Measurements from ENCODE around the gene KIAA1217.

The KIAA1217 gene

GRCh38 chr10:24242562-24242961, 33.6 kb downstream of the KIAA1217 start:
- DNase-seq, result no peak

- no peak for DNase-seq
Measured at GRCh38 chr10:24246365-24246764, 37.4 kb downstream of the KIAA1217 start.

- DNase-seq, result no peak
Measured at GRCh38 chr10:24247841-24248240, 38.9 kb downstream of the KIAA1217 start.

- no peak for DNase-seq
Measured at GRCh38 chr10:24249829-24250415, 41.0 kb downstream of the KIAA1217 start.

GRCh38 chr10:24251547-24251946, 42.6 kb downstream of the KIAA1217 start:
- no peak for DNase-seq

GRCh38 chr10:24254180-24254579, 45.2 kb downstream of the KIAA1217 start:
- no peak for DNase-seq

GRCh38 chr10:24255115-24255880, 46.4 kb downstream of the KIAA1217 start:
- no peak for DNase-seq

- DNase-seq, result no peak
Measured at GRCh38 chr10:24255881-24256311, 47.0 kb downstream of the KIAA1217 start.

GRCh38 chr10:24256619-24257107, 47.7 kb downstream of the KIAA1217 start:
- no peak for DNase-seq

- DNase-seq, result no peak
Measured at GRCh38 chr10:24257588-24257987, 48.6 kb downstream of the KIAA1217 start.

GRCh38 chr10:24259365-24260130, 50.6 kb downstream of the KIAA1217 start:
- DNase-seq, result no peak

GRCh38 chr10:24261627-24262026, 52.7 kb downstream of the KIAA1217 start:
- no peak for DNase-seq

- no peak for DNase-seq
Measured at GRCh38 chr10:24262929-24263590, 54.1 kb downstream of the KIAA1217 start.

GRCh38 chr10:24269476-24269875, 60.5 kb downstream of the KIAA1217 start:
- DNase-seq, result no peak

- no peak for DNase-seq
Measured at GRCh38 chr10:24272374-24272773, 63.4 kb downstream of the KIAA1217 start.

- DNase-seq, result no peak
Measured at GRCh38 chr10:24277277-24277676, 68.3 kb downstream of the KIAA1217 start.

- no peak for DNase-seq
Measured at GRCh38 chr10:24277771-24278170, 68.8 kb downstream of the KIAA1217 start.

GRCh38 chr10:24278176-24278889, 69.4 kb downstream of the KIAA1217 start:
- DNase-seq, result no peak

GRCh38 chr10:24279166-24279565, 70.2 kb downstream of the KIAA1217 start:
- DNase-seq, result no peak

GRCh38 chr10:24287559-24288195, 78.7 kb downstream of the KIAA1217 start:
- no peak for DNase-seq

- no peak for DNase-seq
Measured at GRCh38 chr10:24288581-24288980, 79.6 kb downstream of the KIAA1217 start.

- DNase-seq, result no peak
Measured at GRCh38 chr10:24289235-24289634, 80.3 kb downstream of the KIAA1217 start.
